GM23338 (cell line): ENCODE data around the gene OSBPL5. TPM values are rescaled to one million over a fixed set of nuclear protein-coding genes. Genes with fewer than 3 reads are reported as not detected.
A peak's percentile ranks its signal among the peaks of the same experiment; 100 is the strongest.

Experiments used
- ATAC-seq: fragments of 200-7000 bp; cut with Tn5 transposase; 3 replicates; pipeline ENCODE4 v1.9.1; 2020
- DNase-seq: peaks from one replicate; pipeline ENCODE4 v3.0.0-alpha.2; 2015; ENCODE audit warnings: low spot score
- H2AFZ ChIP-seq: fragments of 200-600 bp; sonication (generic); 2 replicates; pipeline ENCODE4 v1.8.0; 2016; ENCODE audit warnings: antibody characterized with exemption, mild to moderate bottlenecking, moderate library complexity
- H3F3A ChIP-seq: fragments of 200-600 bp; sonication (generic); replicated peaks from 2 replicates; pipeline ENCODE4 v1.8.0; 2017; ENCODE audit warnings: antibody characterized with exemption, mixed run types, low read depth
- H3K27ac ChIP-seq: fragments of 200-600 bp; sonication (generic); 2 replicates; pipeline ENCODE4 v1.6.1; 2016; ENCODE audit warnings: low read depth
- H3K27me3 ChIP-seq: fragments of 200-600 bp; sonication (generic); 2 replicates; pipeline ENCODE4 v1.8.0; 2016; ENCODE audit warnings: mild to moderate bottlenecking, mixed run types, moderate library complexity; ENCODE audit not compliant: insufficient read depth
- H3K36me3 ChIP-seq: fragments of 200-600 bp; sonication (generic); 2 replicates; pipeline ENCODE4 v1.8.0; 2016; ENCODE audit warnings: mild to moderate bottlenecking; ENCODE audit not compliant: insufficient read depth
- H3K4me1 ChIP-seq: fragments of 200-600 bp; sonication (generic); 2 replicates; pipeline ENCODE4 v1.8.0; 2016; ENCODE audit warnings: mild to moderate bottlenecking, moderate library complexity; ENCODE audit not compliant: insufficient read depth
- H3K4me2 ChIP-seq: fragments of 200-600 bp; sonication (generic); 2 replicates; pipeline ENCODE4 v1.7.1; 2017; ENCODE audit warnings: mixed run types
- H3K4me3 ChIP-seq: fragments of 200-600 bp; sonication (generic); 2 replicates; pipeline ENCODE4 v1.6.1; 2016; ENCODE audit warnings: mixed run types
- H3K79me2 ChIP-seq: fragments of 200-600 bp; sonication (generic); replicated peaks from 2 replicates; pipeline ENCODE4 v1.8.0; 2017; ENCODE audit warnings: mild to moderate bottlenecking; ENCODE audit not compliant: insufficient read depth
- H3K9me2 ChIP-seq: fragments of 200-600 bp; sonication (generic); 2 replicates; pipeline ENCODE4 v1.8.0; 2017; ENCODE audit not compliant: insufficient read depth
- H4K20me1 ChIP-seq: fragments of 200-600 bp; sonication (generic); replicated peaks from 2 replicates; pipeline ENCODE4 v1.8.0; 2017; ENCODE audit warnings: mild to moderate bottlenecking; ENCODE audit not compliant: insufficient read depth
- H3K27ac Mint-ChIP-seq: 2 replicates; pipeline ENCODE4 v1.8.0; 2020; ENCODE audit warnings: inconsistent platforms, mild to moderate bottlenecking, moderate library complexity, mixed read lengths
- H3K27me3 Mint-ChIP-seq: 3 replicates; pipeline ENCODE4 v1.8.0; 2022; ENCODE audit warnings: low read depth, mild to moderate bottlenecking, moderate library complexity, mixed read lengths, inconsistent platforms; ENCODE audit not compliant: insufficient read depth, poor library complexity
- H3K36me3 Mint-ChIP-seq: 3 replicates; pipeline ENCODE4 v1.8.0; 2021; ENCODE audit warnings: low read depth, mild to moderate bottlenecking, inconsistent platforms, moderate library complexity, mixed read lengths
- H3K4me1 Mint-ChIP-seq: 3 replicates; pipeline ENCODE4 v1.8.0; 2020; ENCODE audit warnings: mild to moderate bottlenecking, inconsistent platforms, mixed read lengths
- H3K4me3 Mint-ChIP-seq: 3 replicates; pipeline ENCODE4 v1.8.0; 2021; ENCODE audit warnings: moderate library complexity, mild to moderate bottlenecking, inconsistent platforms, mixed read lengths
- H3K9me3 Mint-ChIP-seq: 3 replicates; pipeline ENCODE4 v1.8.0; 2020; ENCODE audit warnings: moderate library complexity, mild to moderate bottlenecking, inconsistent platforms, mixed read lengths
- EZH2 ChIP-seq: fragments of 200-600 bp; sonication (generic); IDR thresholded peaks from one replicate; pipeline ENCODE4 v1.8.0; 2017; ENCODE audit warnings: antibody characterized with exemption, mild to moderate bottlenecking, low read depth; ENCODE audit not compliant: unreplicated experiment
- EZH2phosphoT487 ChIP-seq: fragments of 200-600 bp; sonication (generic); IDR thresholded peaks from one replicate; pipeline ENCODE4 v1.8.1; 2018; ENCODE audit warnings: antibody characterized with exemption; ENCODE audit not compliant: unreplicated experiment
- JUNB ChIP-seq: IDR thresholded peaks from one replicate; pipeline ENCODE4 v1.6.1; 2016; ENCODE audit warnings: antibody characterized with exemption; ENCODE audit not compliant: unreplicated experiment
- NANOG ChIP-seq: IDR thresholded peaks from 2 replicates; pipeline ENCODE4 v1.6.1; 2016; ENCODE audit warnings: antibody characterized with exemption, borderline replicate concordance
- POLR2AphosphoS5 ChIP-seq: IDR thresholded peaks from 2 replicates; pipeline ENCODE4 v1.6.1; 2016; ENCODE audit warnings: antibody characterized with exemption, low read depth
- ZNF114 ChIP-seq: fragments of 250-450 bp; sonication (Bioruptor Pico); IDR thresholded peaks from 2 replicates; pipeline ENCODE4 v1.5.0; 2020; ENCODE audit warnings: mild to moderate bottlenecking, moderate library complexity
- ZNF331 ChIP-seq: fragments of 250-450 bp; sonication (Bioruptor Pico); IDR thresholded peaks from 2 replicates; pipeline ENCODE4 v1.5.0; 2020; ENCODE audit warnings: low read depth, mild to moderate bottlenecking, moderate library complexity
- ZNF462 ChIP-seq: fragments of 250-450 bp; sonication (Bioruptor Pico); IDR thresholded peaks from 2 replicates; pipeline ENCODE4 v1.5.0; 2020; ENCODE audit warnings: mild to moderate bottlenecking, moderate library complexity
- polyA plus RNA-seq: library from polyadenylated mRNA; unstranded; fragments of >200 nt; fragmentation: Nextera tagmentation; extraction: Ambion mirVana; gene quantifications from 2 replicates; pipeline ENCODE4 v1.2.1, GENCODE V29; 2016
- total RNA-seq: library from RNA; depleted of rRNA; stranded (reverse); fragments of >200 nt; shearing (Covaris generic); gene quantifications from 2 replicates; pipeline ENCODE4 v1.2.3, GENCODE V29; 2014

OSBPL5 gene
- total and polyA plus RNA-seq, 2 experiments from 2014 or later, result 2.7 to 12.0 TPM

- TF ChIP-seq JUNB, result no peak
- TF ChIP-seq EZH2phosphoT487, result no peak
Observed at GRCh38 chr11:3049430-3050243, 115.5 kb downstream of the OSBPL5 start (continued).

GRCh38 chr11:3047637-3048036 is 117.5 kb downstream of the OSBPL5 start:
- Histone ChIP-seq H3K36me3 (no peaks in the 10 kb centered on the region; the same call in none of the 2 replicates), H3K27ac (peak overlapping the region; percentile 32; the same call in 1 of the 2 replicates), H4K20me1 (peaks cover 62% of the 10 kb centered on the region; the same call in 1 of the 2 replicates), H2AFZ (no peak overlapping the region), H3K9me2 (no peaks in the 10 kb centered on the region), H3F3A (no peaks in the 10 kb centered on the region), H3K79me2 (peaks cover 100% of the 10 kb centered on the region), H3K4me3 (no peak overlapping the region), H3K27me3 (no peaks in the 10 kb centered on the region), H3K4me1 (peaks cover 15% of the 10 kb centered on the region), H3K4me2 (no peak overlapping the region)
- H3K4me3 Mint-ChIP-seq, result no peak overlapping the region
- no peak overlapping the region for H3K27ac Mint-ChIP-seq
- DNase-seq (no peak), ATAC-seq (no peak)
- peaks cover 37% of the 10 kb centered on the region for H3K4me1 Mint-ChIP-seq
- no peak for TF ChIP-seq ZNF331
- no peak for TF ChIP-seq ZNF114
- no peak for TF ChIP-seq NANOG
- TF ChIP-seq EZH2, result no peak
- TF ChIP-seq POLR2AphosphoS5, result no peak
- no peak for TF ChIP-seq JUNB
- H3K27me3 Mint-ChIP-seq, result peaks cover 12% of the 10 kb centered on the region
- peaks cover 43% of the 10 kb centered on the region for H3K36me3 Mint-ChIP-seq
- H3K9me3 Mint-ChIP-seq, result no peaks in the 10 kb centered on the region

- Mint-ChIP-seq H3K27ac (no peak overlapping the region), H3K9me3 (no peaks in the 10 kb centered on the region), H3K4me3 (no peak overlapping the region), H3K4me1 (peaks cover 28% of the 10 kb centered on the region), H3K36me3 (peaks cover 48% of the 10 kb centered on the region), H3K27me3 (peaks cover 12% of the 10 kb centered on the region)
- Histone ChIP-seq H3K36me3 (no peaks in the 10 kb centered on the region; the same call in none of the 2 replicates), H3K4me2 (no peak overlapping the region), H4K20me1 (peaks cover 61% of the 10 kb centered on the region; the same call in 1 of the 2 replicates), H3K4me1 (peaks cover 5% of the 10 kb centered on the region; the same call in 1 of the 2 replicates), H3K9me2 (no peaks in the 10 kb centered on the region), H3K79me2 (peaks cover 100% of the 10 kb centered on the region), H3F3A (no peaks in the 10 kb centered on the region), H3K27ac (no peak overlapping the region), H3K27me3 (no peaks in the 10 kb centered on the region), H2AFZ (no peak overlapping the region), H3K4me3 (no peak overlapping the region)
- TF ChIP-seq NANOG (no peak), ZNF462 (CRISPR knock-in tag) (no peak), ZNF331 (no peak)
- DNase-seq, result no peak
- no peak for ATAC-seq
Observed at GRCh38 chr11:3046641-3047040, 118.5 kb downstream of the OSBPL5 start.
